Neural progenitor cell (in vitro differentiated cells): ENCODE measurements around the gene CUTA. TPM values are rescaled to one million over a fixed set of nuclear protein-coding genes. Genes with fewer than 3 reads are reported as not detected.

Experiments used
- DNase-seq: peaks from one replicate; pipeline ENCODE4 v3.0.0-alpha.2; 2016; ENCODE audit warnings: low spot score
- H2AFZ ChIP-seq: fragments of 200-600 bp; sonication (generic); replicated peaks from 2 replicates; pipeline ENCODE4 v1.6.1; 2016; ENCODE audit warnings: antibody characterized with exemption
- H3F3A ChIP-seq: fragments of 200-600 bp; sonication (generic); 2 replicates; pipeline ENCODE4 v1.6.1; 2016; ENCODE audit warnings: antibody characterized with exemption, low read depth
- H3K27ac ChIP-seq: fragments of 200-600 bp; sonication (generic); 2 replicates; pipeline ENCODE4 v1.5.1; 2016; ENCODE audit warnings: mild to moderate bottlenecking
- H3K27me3 ChIP-seq: fragments of 200-600 bp; sonication (generic); 2 replicates; pipeline ENCODE4 v1.6.1; 2016; ENCODE audit warnings: mild to moderate bottlenecking, moderate library complexity
- H3K36me3 ChIP-seq: fragments of 200-600 bp; sonication (generic); 2 replicates; pipeline ENCODE4 v1.5.1; 2016
- H3K4me1 ChIP-seq: fragments of 200-600 bp; sonication (generic); 2 replicates; pipeline ENCODE4 v1.6.1; 2016; ENCODE audit warnings: mixed run types
- H3K4me2 ChIP-seq: fragments of 200-600 bp; sonication (generic); 2 replicates; pipeline ENCODE4 v1.6.1; 2016
- H3K4me3 ChIP-seq: fragments of 200-600 bp; sonication (generic); 2 replicates; pipeline ENCODE4 v1.5.1; 2016
- H3K79me2 ChIP-seq: fragments of 200-600 bp; sonication (generic); 2 replicates; pipeline ENCODE4 v1.6.1; 2016; ENCODE audit warnings: low read depth
- H3K9ac ChIP-seq: fragments of 200-600 bp; sonication (generic); 2 replicates; pipeline ENCODE4 v1.6.1; 2016
- H3K9me3 ChIP-seq: fragments of 200-600 bp; sonication (generic); 2 replicates; pipeline ENCODE4 v1.5.1; 2016; ENCODE audit warnings: low read depth
- H4K20me1 ChIP-seq: fragments of 200-600 bp; sonication (generic); 2 replicates; pipeline ENCODE4 v1.6.1; 2016; ENCODE audit warnings: low read depth
- H3K27ac Mint-ChIP-seq: 3 replicates; pipeline ENCODE4 v1.8.0; 2021; ENCODE audit warnings: mixed read lengths
- H3K27me3 Mint-ChIP-seq: 2 replicates; pipeline ENCODE4 v1.8.0; 2022; ENCODE audit warnings: low read depth, mild to moderate bottlenecking, inconsistent platforms, moderate library complexity, mixed read lengths; ENCODE audit not compliant: insufficient read depth
- H3K36me3 Mint-ChIP-seq: 3 replicates; pipeline ENCODE4 v1.8.0; 2021; ENCODE audit warnings: mixed read lengths
- H3K4me1 Mint-ChIP-seq: 3 replicates; pipeline ENCODE4 v1.8.0; 2021; ENCODE audit warnings: mixed read lengths
- H3K4me3 Mint-ChIP-seq: 3 replicates; pipeline ENCODE4 v1.8.0; 2021; ENCODE audit warnings: mild to moderate bottlenecking, moderate library complexity, mixed read lengths
- H3K9me3 Mint-ChIP-seq: 3 replicates; pipeline ENCODE4 v1.8.0; 2020; ENCODE audit warnings: mixed read lengths
- CTCF ChIP-seq: fragments of 200-600 bp; sonication (generic); IDR thresholded peaks from 2 replicates; pipeline ENCODE4 v1.5.1; 2017; ENCODE audit warnings: antibody characterized with exemption, mild to moderate bottlenecking
- EZH2 ChIP-seq: fragments of 200-600 bp; sonication (generic); IDR thresholded peaks from 2 replicates; pipeline ENCODE4 v1.6.1; 2017; ENCODE audit warnings: antibody characterized with exemption, mild to moderate bottlenecking, moderate library complexity
- EZH2phosphoT487 ChIP-seq: fragments of 200-600 bp; sonication (generic); IDR thresholded peaks from 2 replicates; pipeline ENCODE4 v1.6.1; 2017; ENCODE audit warnings: antibody characterized with exemption
- total RNA-seq: library from RNA; depleted of rRNA; stranded (reverse); fragments of >200 nt; gene quantifications from 2 replicates; pipeline ENCODE4 v1.2.3, GENCODE V29; 2015; ENCODE audit warnings: low replicate concordance

CUTA gene
- total RNA-seq, 1 donor from 2014 or later, result 118 TPM

GRCh38 chr6:33425668-33426577 is 8.0 kb upstream of the CUTA start:
- Mint-ChIP-seq H3K4me1 (peaks cover 82% of the 10 kb centered on the region), H3K36me3 (peaks cover 14% of the 10 kb centered on the region), H3K27me3 (peaks cover 10% of the 10 kb centered on the region), H3K4me3 (peak overlapping the region; percentile 92), H3K27ac (peak overlapping the region; percentile 92), H3K9me3 (no peaks in the 10 kb centered on the region)
- peaks cover 92% of the 10 kb centered on the region for H3K79me2 ChIP-seq
- H3K36me3 ChIP-seq, result no peaks in the 10 kb centered on the region
- peaks cover 55% of the 10 kb centered on the region for H3F3A ChIP-seq
- no peak overlapping the region for H2AFZ ChIP-seq
- H3K27ac ChIP-seq, result peak overlapping the region; percentile 66
- no peaks in the 10 kb centered on the region for H3K9me3 ChIP-seq
- H3K27me3 ChIP-seq, result no peaks in the 10 kb centered on the region
- H3K4me2 ChIP-seq, result peak overlapping the region; percentile 89
- no peak overlapping the region for H3K9ac ChIP-seq
- peak; percentile 92 for DNase-seq
- peak overlapping the region; percentile 54 for H3K4me3 ChIP-seq
- peaks cover 44% of the 10 kb centered on the region for H4K20me1 ChIP-seq
- peak; percentile 65 for TF ChIP-seq CTCF
- no peak for TF ChIP-seq EZH2
- H3K4me1 ChIP-seq, result peaks cover 48% of the 10 kb centered on the region

DNA sequence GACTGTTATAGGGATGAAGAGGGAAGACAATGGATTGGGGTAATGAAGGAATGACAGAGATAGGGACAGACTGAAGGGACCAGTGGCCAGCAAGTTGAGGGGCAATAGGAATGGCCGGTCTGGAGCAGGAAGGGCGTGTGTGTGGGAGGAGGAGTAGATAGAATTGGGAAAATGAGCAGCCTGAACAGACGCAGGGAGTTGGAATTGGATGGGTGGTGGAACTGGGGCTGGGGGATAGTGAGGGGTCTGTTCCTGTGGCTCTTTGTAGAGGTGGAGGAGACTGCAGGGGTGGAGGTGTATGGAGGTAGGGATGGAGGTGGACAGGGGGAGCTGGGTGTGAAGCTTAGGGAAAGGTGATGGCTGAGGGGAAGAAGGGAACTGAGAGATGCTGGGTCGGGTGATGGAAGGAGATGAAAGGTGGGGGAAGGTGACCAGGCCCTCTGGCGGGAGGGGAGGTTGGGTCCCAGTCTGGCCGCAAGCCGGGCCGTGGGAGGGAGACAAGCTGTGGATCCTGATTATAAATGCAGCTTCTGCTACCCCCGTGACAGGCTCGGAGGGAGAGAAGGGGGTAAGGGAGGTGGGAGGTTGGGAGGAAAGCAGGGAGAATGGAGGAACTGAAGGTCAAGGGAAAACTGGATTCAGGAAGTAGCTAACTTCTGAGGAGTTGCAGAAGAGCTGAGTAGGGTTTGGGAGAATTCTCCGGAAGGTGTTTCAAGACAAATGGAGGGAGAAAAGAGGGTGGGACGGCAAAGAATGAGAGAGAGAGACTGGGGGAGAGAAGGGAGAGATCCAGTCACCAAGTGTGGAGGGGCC is 7.2 kb upstream of the CUTA start:
- peak overlapping the region; percentile 89 for H3K4me2 ChIP-seq
- TF ChIP-seq EZH2phosphoT487 (no peak), EZH2 (no peak), CTCF (no peak)

DNA sequence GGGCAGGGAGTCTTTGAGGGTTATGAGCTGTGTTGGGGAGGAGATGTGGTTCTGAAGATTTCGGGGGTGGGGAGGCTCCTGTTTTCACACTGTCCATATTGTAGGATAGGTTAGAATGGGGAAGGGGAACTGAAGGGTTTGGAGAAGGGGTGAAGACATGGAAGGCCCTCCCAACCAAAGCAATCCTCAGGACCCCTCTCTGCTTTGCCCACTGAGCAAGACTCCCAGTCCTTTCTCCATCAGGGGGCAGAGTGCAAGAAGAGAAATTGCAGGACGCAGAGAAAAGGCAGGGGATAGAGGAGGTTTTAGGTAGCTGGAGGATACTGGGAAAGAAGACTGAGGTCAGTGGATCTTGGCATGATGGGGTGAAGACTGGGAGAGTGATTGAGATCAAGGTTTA is 5.9 kb upstream of the CUTA start:
- Histone ChIP-seq H3K4me3 (no peak overlapping the region), H2AFZ (no peak overlapping the region), H3K27me3 (no peaks in the 10 kb centered on the region), H3K4me2 (no peak overlapping the region), H3F3A (peaks cover 45% of the 10 kb centered on the region), H4K20me1 (peaks cover 23% of the 10 kb centered on the region), H3K4me1 (peaks cover 40% of the 10 kb centered on the region), H3K27ac (no peak overlapping the region), H3K79me2 (peaks cover 78% of the 10 kb centered on the region), H3K9ac (no peak overlapping the region), H3K36me3 (no peaks in the 10 kb centered on the region), H3K9me3 (no peaks in the 10 kb centered on the region)
- Mint-ChIP-seq H3K36me3 (peaks cover 14% of the 10 kb centered on the region), H3K9me3 (no peaks in the 10 kb centered on the region), H3K27me3 (peaks cover 5% of the 10 kb centered on the region), H3K27ac (peak overlapping the region; percentile 17), H3K4me1 (peaks cover 72% of the 10 kb centered on the region), H3K4me3 (peak overlapping the region; percentile 92)
- DNase-seq, result no peak
- TF ChIP-seq EZH2 (no peak), EZH2phosphoT487 (no peak)

More for the DNA sequence above, 7.2 kb upstream of the CUTA start:
- Histone ChIP-seq H3K9ac (peak overlapping the region; percentile 33), H3K4me1 (peaks cover 40% of the 10 kb centered on the region), H3K27ac (peak overlapping the region; percentile 17), H3K27me3 (no peaks in the 10 kb centered on the region), H3K4me3 (peak overlapping the region; percentile 54), H4K20me1 (peaks cover 36% of the 10 kb centered on the region), H3K79me2 (peaks cover 91% of the 10 kb centered on the region), H3K36me3 (no peaks in the 10 kb centered on the region), H2AFZ (no peak overlapping the region), H3K9me3 (no peaks in the 10 kb centered on the region), H3F3A (peaks cover 46% of the 10 kb centered on the region)
- Mint-ChIP-seq H3K27me3 (peaks cover 10% of the 10 kb centered on the region), H3K27ac (peak overlapping the region; percentile 22), H3K4me3 (peak overlapping the region; percentile 92), H3K4me1 (peaks cover 74% of the 10 kb centered on the region), H3K36me3 (peaks cover 14% of the 10 kb centered on the region), H3K9me3 (no peaks in the 10 kb centered on the region)
- peak; percentile 24 for DNase-seq
